Hematopoietic multipotent progenitor cell (in vitro differentiated cells): Measurements from ENCODE around the gene ARHGEF4. TPM values are rescaled to one million over a fixed set of nuclear protein-coding genes. Genes with fewer than 3 reads are reported as not detected.

Source experiments
- DNase-seq, 3 donors: peaks; one replicate each; pipeline ENCODE4 v3.0.0-alpha.2; 2011 to 2015; ENCODE audit warnings: low read depth in 2 of 3, low spot score in 2 of 3
- total RNA-seq: library from RNA; depleted of rRNA; stranded (reverse); fragments of >200 nt; gene quantifications from one replicate; pipeline ENCODE4 v1.2.3, GENCODE V29; 2012

ARHGEF4 gene
- total RNA-seq, 1 donor, result under 0.01 TPM

DNA sequence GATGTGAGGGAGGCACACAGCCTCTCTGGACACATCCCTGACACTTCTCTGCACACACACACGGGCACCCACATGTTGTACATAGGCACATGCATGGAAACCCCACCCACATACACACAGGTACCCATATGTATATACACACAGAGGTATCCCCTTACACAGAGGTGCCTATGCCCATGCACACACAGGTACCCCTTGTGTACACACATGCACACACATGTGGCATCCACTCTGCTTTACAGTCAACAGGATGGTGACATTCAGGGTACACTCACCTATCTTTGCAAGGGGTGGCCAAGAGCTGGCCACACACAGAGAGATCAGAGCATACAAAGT, 197.0 kb downstream of the ARHGEF4 start:
- DNase-seq, result no peak

- peak in 2 of 3 donors; percentile 20 to 30 for DNase-seq
Measured at GRCh38 chr2:131034122-131035051, 197.7 kb downstream of the ARHGEF4 start.

DNA sequence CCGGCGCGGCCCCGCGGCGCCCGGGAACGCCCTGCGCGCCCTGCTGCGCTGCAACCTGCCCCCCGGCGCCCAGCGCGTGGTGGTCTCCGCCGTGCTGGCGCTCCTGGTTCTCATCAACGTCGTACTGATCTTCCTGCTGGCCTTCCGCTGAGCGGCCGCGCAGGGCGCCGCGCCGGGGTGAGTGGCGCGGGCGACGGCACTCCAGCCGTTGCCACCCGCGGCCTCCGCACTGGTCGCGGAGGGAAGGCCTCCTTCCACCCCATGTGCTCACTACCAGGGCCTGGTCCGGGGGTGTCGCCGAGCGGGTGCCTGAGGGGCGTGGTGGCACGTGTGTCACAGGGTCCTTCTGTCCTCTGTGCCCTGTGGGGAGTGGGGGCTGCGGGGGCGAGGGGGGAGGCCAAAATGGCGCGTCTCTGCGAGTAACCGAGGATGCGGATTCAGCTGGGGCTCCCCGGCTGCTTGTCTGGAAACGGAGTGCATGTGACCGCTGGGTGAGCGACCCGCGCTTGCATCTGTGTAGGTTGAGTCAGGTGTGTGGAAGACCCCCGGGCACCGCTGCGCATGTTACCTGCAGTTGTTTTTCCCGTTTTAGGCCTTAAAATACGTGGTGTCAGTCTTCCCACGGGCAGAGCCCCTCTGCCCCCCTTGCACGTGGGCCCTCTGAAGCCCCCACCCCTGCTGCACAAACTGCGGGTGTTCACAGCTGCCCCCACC, 198.6 kb downstream of the ARHGEF4 start:
- DNase-seq, result no peak

DNA sequence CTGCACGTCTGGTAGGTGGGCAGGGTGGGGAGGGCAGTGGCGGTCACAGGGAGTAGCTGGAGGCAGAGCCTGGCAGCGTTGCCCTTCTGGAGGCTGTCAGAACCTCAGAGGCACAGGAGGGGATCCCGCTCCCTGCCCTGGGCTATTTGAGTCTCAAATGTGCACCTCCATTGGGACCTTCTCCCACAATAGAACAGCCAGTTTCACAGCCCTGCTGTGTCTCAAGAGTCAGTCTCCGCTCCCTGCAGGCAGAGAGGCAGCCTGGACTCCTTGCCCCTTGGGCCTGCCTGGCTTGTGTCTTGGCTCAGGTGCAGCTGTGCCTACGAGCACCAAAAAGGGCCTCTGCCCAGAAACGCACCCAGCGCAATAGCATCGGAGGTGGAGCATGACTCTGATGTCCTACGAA, 199.1 kb downstream of the ARHGEF4 start:
- DNase-seq, result no peak

DNA sequence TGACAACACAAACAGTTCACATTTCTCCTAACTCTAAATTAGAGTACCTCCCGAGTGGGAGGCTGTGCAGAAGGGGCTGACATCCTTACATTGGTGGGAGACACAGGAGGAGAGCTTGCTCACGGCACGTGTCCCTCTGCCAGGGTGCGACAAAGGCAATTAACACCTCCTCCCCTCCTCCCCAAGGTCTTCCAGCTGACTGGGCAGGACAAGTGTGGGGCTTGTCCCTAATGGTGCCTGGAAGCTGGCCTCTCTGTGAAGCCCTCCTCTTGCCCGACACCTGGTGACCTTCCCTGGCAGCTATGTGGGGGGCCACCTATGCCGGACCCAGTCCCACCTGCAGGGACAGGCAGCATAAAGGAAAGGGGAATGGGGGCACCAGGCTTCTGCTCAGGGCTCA, 199.6 kb downstream of the ARHGEF4 start:
- no peak for DNase-seq

- no peak for DNase-seq
Measured at GRCh38 chr2:131036696-131037397, 200.1 kb downstream of the ARHGEF4 start.

DNA sequence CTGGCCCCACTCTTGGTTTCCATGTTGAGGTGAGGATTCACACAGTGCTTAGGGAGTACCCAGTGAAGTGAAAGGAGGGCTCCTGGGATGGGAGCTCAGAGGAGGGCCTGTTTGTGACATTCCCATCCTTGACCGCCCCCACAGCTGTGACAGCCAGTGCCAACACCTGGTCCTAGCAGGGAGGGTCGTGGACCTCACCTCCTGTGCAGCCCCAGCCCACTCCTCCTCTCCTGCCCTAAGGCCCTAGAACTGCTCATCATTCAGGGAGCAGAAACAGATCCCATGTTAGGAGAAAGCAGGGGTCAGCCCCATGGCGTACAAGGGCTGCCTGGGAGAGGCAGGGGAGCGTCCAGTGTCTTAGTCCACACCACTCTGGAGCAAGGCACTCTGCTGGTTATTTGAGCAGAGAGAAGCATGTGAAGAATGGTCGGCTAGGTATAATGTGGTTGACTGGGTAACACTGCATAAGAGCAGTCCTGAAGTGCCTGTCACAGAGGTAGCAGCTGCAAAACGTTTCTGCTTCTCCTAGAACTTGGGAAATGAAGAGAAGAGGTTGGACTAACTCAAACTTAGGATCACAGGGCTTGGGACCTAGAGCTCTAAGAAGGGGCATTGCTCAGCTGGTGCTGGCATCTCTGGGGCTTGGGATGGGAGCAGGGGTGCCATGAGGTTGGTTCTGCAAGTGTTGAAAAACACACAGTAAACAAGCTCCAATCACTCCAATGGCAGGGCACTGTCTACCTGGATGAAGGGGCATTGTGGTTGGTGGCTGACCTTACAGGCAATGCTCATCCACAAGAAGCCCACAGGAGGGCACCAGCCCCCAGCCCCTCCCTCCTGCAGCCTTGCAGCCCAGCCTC, 200.9 kb downstream of the ARHGEF4 start:
- DNase-seq, result no peak

- no peak for DNase-seq
Measured at GRCh38 chr2:131038258-131039100, 201.8 kb downstream of the ARHGEF4 start.

GRCh38 chr2:131039101-131039440, 202.4 kb downstream of the ARHGEF4 start:
- DNase-seq, result no peak

- no peak for DNase-seq
Measured at GRCh38 chr2:131039535-131039907, 202.8 kb downstream of the ARHGEF4 start.

DNA sequence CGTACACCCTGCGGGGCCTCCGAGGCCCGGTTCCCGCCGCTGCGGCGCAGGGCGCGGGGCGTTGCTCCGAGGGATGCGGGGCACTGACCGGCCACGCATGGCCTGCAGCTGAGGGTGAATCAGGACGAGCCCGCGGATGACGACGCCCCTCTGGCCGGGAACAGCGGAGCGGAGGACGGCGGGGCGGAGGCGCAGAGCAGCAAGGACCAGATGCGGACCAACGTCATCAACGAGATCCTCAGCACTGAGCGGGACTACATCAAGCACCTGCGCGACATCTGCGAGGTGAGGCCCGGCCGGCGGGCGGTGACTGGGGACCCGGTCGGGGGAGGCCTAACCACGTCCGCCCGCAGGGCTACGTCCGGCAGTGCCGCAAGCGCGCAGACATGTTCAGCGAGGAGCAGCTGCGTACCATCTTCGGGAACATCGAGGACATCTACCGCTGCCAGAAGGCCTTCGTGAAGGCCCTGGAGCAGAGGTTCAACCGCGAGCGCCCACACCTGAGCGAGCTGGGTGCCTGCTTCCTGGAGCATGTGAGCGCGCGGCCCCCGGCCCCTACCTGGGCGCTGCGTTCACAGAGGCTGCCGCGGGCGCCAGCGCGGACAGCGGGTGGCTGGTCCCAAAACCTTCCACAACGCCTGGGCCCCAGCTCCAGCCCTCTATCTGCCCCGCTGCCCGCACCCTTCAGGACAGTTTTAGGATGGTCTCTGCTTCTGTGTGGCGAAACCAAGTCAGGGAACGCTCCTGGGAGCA, 203.4 kb downstream of the ARHGEF4 start:
- peak in 1 of 3 donors; percentile 28 for DNase-seq

DNA sequence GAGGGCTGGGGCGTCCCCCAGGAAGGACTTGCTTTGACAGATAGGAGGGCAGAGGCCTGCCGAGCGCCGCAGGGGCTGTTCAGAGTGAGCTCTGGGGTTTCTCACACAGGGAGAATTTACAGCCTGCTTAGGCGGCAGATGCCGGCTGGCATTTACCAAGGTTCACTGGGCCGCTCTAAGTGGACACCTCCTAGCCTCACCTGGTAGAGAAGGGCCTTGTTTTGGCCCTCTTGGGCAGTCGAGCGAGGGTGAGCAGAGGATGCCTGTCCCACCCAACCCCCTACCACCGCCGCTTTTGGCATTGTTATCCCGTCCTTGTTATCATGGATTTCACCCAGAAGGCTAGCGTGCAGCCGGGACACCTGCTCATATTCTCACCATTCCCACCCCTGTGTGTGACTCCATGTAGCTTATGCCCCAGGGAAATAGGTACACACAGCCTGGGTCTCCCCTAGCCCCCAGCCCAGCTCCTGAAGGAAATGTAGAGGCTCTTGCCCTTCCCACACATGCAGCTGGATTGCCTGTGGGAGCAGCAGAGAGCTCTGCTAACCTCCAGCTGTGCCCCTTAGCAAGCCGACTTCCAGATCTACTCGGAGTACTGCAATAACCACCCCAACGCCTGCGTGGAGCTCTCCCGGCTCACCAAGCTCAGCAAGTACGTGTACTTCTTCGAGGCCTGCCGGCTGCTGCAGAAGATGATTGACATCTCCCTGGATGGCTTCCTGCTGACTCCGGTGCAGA, 204.1 kb downstream of the ARHGEF4 start:
- no peak for DNase-seq

GRCh38 chr2:131041402-131042147, 204.9 kb downstream of the ARHGEF4 start:
- DNase-seq, result no peak

- no peak for DNase-seq
Measured at GRCh38 chr2:131042148-131042775, 205.5 kb downstream of the ARHGEF4 start.

DNA sequence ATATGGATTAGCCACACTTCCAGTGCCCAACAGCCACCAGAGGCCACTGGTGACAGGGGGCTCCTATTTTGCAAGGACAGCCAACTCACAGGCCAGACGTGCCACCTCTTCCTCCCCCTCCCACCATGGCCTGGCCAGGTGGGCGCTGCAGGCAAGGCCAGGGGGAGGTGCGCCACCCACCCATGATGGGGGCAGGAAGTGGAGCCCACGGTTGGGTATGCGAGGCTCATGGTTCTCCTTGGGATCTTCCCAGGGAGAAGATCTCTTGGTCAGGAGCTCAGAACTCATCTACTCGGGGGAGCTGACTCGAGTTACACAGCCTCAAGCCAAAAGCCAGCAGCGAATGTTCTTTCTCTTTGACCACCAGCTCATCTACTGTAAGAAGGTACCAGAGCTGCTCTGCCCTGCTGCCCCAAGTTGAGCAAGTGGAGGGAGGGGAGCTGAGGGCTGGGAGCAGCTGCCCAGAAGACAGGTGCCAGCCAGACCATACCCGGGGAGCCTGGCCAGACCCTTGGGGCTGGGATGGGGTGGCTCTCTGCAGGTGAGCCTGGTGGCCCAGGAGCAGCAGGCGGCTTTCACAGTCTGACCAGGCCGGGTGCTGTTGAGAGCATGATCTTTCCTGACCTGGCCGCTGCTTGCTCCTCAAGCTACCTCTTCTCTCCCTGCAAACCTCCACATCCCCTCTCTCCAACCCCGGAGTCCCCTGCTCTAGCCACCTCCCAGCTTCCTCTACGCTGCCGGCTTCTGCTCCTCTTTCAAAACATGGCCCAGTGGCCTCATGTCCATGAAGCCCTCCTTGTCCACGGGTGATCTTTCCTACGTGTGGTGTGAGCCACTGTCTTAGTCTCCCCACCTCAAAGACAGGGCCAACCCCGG, 206.7 kb downstream of the ARHGEF4 start:
- DNase-seq, result no peak

GRCh38 chr2:131044075-131044756, 207.5 kb downstream of the ARHGEF4 start:
- DNase-seq, result no peak
